ENCODE data around the gene LOC101059915.
"Not testable (repeated sequence)": the region's sequence is repeated elsewhere in the genome, so short reads cannot be mapped to it uniquely, and the experiment has no call there.

The LOC101059915 gene

GRCh38 chrX:71675636-71676035, 8.3 kb downstream of the LOC101059915 start:
- not testable (repeated sequence) for DNase-seq (ENCODE audit: low spot score)

- not testable (repeated sequence) for DNase-seq (ENCODE audit: low spot score)
Measured at GRCh38 chrX:71676068-71676795, 8.9 kb downstream of the LOC101059915 start.

- DNase-seq (ENCODE audit: low spot score): not testable (repeated sequence)
Measured at GRCh38 chrX:71677195-71677594, 9.8 kb downstream of the LOC101059915 start.

GRCh38 chrX:71679575-71680207, 12.3 kb downstream of the LOC101059915 start:
- no peak for DNase-seq (ENCODE audit: low spot score)

GRCh38 chrX:71696641-71697465, 29.5 kb downstream of the LOC101059915 start:
- DNase-seq (ENCODE audit: low spot score): not testable (repeated sequence)

- DNase-seq (ENCODE audit: low spot score): not testable (repeated sequence)
Measured at GRCh38 chrX:71697466-71698298, 30.3 kb downstream of the LOC101059915 start.

- not testable (repeated sequence) for DNase-seq (ENCODE audit: low spot score)
Measured at GRCh38 chrX:71698299-71699022, 31.1 kb downstream of the LOC101059915 start.

GRCh38 chrX:71699023-71699344, 31.6 kb downstream of the LOC101059915 start:
- DNase-seq (ENCODE audit: low spot score): not testable (repeated sequence)

GRCh38 chrX:71702853-71703252, 35.5 kb downstream of the LOC101059915 start:
- not testable (repeated sequence) for DNase-seq (ENCODE audit: low spot score)

- not testable (repeated sequence) for DNase-seq (ENCODE audit: low spot score)
Measured at GRCh38 chrX:71714064-71714463, 46.7 kb downstream of the LOC101059915 start.

GRCh38 chrX:71715551-71715950, 48.2 kb downstream of the LOC101059915 start:
- not testable (repeated sequence) for DNase-seq (ENCODE audit: low spot score)

GRCh38 chrX:71716323-71716722, 49.0 kb downstream of the LOC101059915 start:
- not testable (repeated sequence) for DNase-seq (ENCODE audit: low spot score)

GRCh38 chrX:71718185-71718584, 50.8 kb downstream of the LOC101059915 start, which contains the start of gene CXorf49:
Gene CXorf49 (minus strand): TSS chrX:71718285. CDS start chrX:71718151, 134 bp downstream.
- not testable (repeated sequence) for DNase-seq (ENCODE audit: low spot score)

GRCh38 chrX:71719195-71719594, 51.8 kb downstream of the LOC101059915 start:
- not testable (repeated sequence) for DNase-seq (ENCODE audit: low spot score)

GRCh38 chrX:71720289-71720886, 53.0 kb downstream of the LOC101059915 start:
- DNase-seq (ENCODE audit: low spot score): not testable (repeated sequence)

All from COLO829 (cell line).